Measurements from ENCODE around the gene CFAP46. TPM values are rescaled to one million over a fixed set of nuclear protein-coding genes. Genes with fewer than 3 reads are reported as not detected.

The CFAP46 gene
- total RNA-seq, 4 donors from 2014 or later, result 0.19 to 0.92 (median 0.54) TPM

DNA sequence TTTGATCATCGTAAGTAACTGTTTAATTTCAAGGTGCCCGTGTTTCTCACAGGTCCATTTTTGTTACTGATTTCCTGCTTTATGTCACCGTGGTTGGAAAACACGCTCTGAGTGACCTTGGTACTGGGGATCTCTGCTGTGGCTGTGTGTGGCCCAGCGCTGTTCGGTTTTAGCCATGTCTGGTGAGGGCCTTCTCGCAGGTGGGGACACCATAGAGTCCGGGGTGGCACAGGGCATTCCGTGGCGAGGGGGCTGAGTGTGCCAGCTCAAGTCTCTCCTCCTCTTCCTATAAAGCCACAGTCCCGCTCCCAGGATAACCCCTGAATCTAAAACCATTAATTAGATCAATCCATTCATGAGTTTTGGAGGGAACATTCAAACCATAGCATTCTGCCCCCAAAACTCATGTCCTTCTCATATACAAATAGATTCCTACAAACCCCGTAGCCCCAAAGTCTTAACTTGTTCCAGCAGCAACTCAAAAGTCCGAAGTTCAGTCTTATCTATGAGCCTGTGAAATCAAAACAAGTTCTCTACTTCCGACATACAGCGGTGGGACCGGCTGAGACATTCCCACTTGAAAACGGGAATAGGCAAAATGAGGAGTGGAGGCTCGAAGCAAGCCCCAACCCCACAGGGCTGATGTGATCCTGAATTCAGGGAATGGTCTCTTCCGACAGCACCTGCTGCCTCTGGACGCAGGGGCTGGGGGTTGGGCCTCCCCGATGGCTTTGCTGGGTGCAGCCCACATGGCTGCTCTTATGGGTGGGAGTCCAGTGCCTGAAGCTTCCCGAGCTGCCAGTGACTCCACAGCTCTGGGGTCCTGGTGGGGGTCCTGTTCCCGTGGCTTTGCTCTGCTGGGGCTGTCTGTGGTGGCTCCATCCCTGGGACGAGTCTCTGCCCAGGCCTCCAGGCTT is 101.4 kb downstream of the CFAP46 start:
- 79 to 81% methylated on average over 13 to 20 of the region's 24 CpGs for WGBS, 2 donors
- H3K9me3 ChIP-seq, result peaks cover 0 to 23% (median 18%) of the 10 kb centered on the region in 3 donors
- no peak overlapping the region for H3K27ac ChIP-seq
- no peaks in the 10 kb centered on the region for H3K36me3 ChIP-seq
- no peak overlapping the region for H3K4me3 ChIP-seq
- TF ChIP-seq POLR2A (IDR thresholded peaks at IDR 0.05), result no peak
- TF ChIP-seq, protein P1, sequence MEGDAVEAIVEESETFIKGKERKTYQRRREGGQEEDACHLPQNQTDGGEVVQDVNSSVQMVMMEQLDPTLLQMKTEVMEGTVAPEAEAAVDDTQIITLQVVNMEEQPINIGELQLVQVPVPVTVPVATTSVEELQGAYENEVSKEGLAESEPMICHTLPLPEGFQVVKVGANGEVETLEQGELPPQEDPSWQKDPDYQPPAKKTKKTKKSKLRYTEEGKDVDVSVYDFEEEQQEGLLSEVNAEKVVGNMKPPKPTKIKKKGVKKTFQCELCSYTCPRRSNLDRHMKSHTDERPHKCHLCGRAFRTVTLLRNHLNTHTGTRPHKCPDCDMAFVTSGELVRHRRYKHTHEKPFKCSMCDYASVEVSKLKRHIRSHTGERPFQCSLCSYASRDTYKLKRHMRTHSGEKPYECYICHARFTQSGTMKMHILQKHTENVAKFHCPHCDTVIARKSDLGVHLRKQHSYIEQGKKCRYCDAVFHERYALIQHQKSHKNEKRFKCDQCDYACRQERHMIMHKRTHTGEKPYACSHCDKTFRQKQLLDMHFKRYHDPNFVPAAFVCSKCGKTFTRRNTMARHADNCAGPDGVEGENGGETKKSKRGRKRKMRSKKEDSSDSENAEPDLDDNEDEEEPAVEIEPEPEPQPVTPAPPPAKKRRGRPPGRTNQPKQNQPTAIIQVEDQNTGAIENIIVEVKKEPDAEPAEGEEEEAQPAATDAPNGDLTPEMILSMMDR (IDR thresholded peaks at IDR 0.05), result no peak
- no peak for DNase-seq
- peaks cover 0 to 10% (median 0%) of the 10 kb centered on the region in 3 donors for H3K4me1 ChIP-seq
- intact Hi-C loops (cut with DNase I), result no loop called here
- H3K27me3 ChIP-seq, result peaks cover 0 to 77% (median 0%) of the 10 kb centered on the region in 4 donors

DNA sequence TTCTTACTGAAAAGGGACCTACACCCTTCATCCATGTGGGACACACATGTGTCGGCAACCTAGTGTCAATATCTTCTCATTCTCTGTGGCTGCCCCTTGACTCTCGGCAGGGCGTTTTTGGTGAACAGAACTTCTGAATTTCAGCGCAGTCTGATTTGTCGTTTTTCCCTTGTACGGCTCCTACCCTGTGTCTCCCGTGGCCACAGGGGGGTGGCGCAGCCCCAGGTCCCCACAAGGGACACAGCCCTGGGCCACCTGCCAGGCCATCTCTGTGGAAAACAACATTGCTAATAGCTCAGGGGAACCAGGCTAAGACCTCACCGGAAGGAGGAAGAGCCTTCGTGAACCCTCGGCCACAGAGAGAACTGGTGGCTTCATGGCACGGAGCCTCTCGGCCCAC is 103.3 kb downstream of the CFAP46 start:
- H3K27me3 ChIP-seq, result peaks cover 0 to 78% (median 0%) of the 10 kb centered on the region in 4 donors
- 75 to 90% methylated on average over 9 to 13 of the region's 13 CpGs for WGBS, 2 donors
- intact Hi-C loops (cut with DNase I), result loop anchor here (5.0 kb wide), 1 partner anchor 283 kb away; no protein-coding TSS in a partner anchor

DNA sequence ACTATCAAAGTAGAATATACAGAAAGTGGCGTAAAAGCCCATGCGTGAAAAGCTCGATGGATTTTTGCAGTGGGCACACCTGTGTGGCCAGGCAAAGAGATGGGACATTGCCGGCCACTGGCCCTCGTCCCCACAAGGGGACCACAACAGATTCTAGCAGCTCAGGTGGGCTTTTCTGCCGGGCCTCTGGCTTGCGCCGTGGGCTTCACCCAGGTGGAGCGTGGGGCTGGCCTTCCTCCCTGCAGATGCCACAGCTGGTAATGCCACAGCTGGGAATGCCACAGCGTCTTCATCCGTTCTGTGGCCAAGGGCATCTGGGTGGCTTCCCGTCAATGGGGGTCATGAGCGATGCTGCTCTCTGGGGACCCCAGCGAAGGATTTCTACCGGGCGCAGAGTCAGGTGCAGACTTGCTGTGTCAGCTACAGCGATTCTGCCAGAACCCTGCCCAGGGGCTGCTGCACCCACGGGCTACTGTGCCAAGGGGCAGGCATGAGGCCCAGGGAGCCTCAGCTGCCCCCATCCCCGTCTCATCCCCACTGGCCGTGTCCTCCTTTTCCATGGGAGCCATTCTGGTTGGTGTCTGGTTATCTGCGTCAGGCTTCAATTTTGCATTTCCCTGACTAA is 103.9 kb downstream of the CFAP46 start:
- Histone ChIP-seq H3K9me3 (peaks cover 0 to 23% (median 18%) of the 10 kb centered on the region in 3 donors), H3K36me3 (no peaks in the 10 kb centered on the region), H3K4me3 (no peak overlapping the region), H3K27me3 (peaks cover 0 to 83% (median 0%) of the 10 kb centered on the region in 4 donors), H3K27ac (no peak overlapping the region), H3K4me1 (peaks cover 0 to 10% (median 0%) of the 10 kb centered on the region in 3 donors)
- TF ChIP-seq, protein P1 (IDR thresholded peaks at IDR 0.05), result no peak
- no peak for TF ChIP-seq POLR2A (IDR thresholded peaks at IDR 0.05)
- 57 to 83% methylated on average over 5 to 20 of the region's 21 CpGs for WGBS, 2 donors
- no peak for DNase-seq
- intact Hi-C loops (cut with DNase I), result loop anchor here (5.0 kb wide), 1 partner anchor 284 kb away; no protein-coding TSS in a partner anchor

More for the DNA sequence above, 103.3 kb downstream of the CFAP46 start:
- TF ChIP-seq, protein P1 (IDR thresholded peaks at IDR 0.05), result no peak
- TF ChIP-seq POLR2A (IDR thresholded peaks at IDR 0.05), result no peak
- Histone ChIP-seq H3K27ac (no peak overlapping the region), H3K9me3 (peaks cover 0 to 23% (median 18%) of the 10 kb centered on the region in 3 donors), H3K36me3 (no peaks in the 10 kb centered on the region), H3K4me3 (no peak overlapping the region), H3K4me1 (peaks cover 0 to 10% (median 0%) of the 10 kb centered on the region in 3 donors)
- no peak for DNase-seq

DNA sequence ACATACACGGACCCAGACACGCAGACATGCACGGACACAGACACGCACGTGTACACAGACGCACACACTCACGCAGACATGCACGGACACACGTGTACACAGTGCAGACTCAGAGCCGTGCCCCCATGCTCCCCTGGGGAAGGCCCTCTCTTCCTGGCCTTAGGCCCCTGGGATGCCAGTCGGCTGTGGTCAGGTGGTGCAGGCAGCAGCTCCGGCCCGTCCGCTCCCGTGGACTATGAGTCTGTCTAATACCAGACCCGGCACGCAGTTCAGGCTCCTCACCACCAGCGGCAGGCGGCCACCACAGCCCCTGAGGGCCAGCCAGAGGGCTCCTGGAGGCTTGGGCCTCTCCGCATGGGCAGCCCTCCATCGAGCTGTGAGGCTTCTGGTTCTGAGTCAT is 104.5 kb downstream of the CFAP46 start:
- intact Hi-C loops (cut with DNase I), result loop anchor here (5.0 kb wide), 1 partner anchor 284 kb away; no protein-coding TSS in a partner anchor

More for the DNA sequence above, 104.5 kb downstream of the CFAP46 start:
- peaks cover 0 to 18% (median 15%) of the 10 kb centered on the region in 3 donors for H3K9me3 ChIP-seq
- H3K36me3 ChIP-seq, result no peaks in the 10 kb centered on the region
- no peak for DNase-seq
- no peak overlapping the region for H3K4me3 ChIP-seq
- TF ChIP-seq, protein P1 (IDR thresholded peaks at IDR 0.05), result no peak
- TF ChIP-seq POLR2A (IDR thresholded peaks at IDR 0.05), result no peak
- no peak overlapping the region for H3K27ac ChIP-seq
- peaks cover 0 to 83% (median 0%) of the 10 kb centered on the region in 4 donors for H3K27me3 ChIP-seq
- peaks cover 0 to 10% (median 0%) of the 10 kb centered on the region in 3 donors for H3K4me1 ChIP-seq
- WGBS, 2 donors, result 86 to 87% methylated on average over 7 to 10 of the region's 21 CpGs

Measured in esophagus squamous epithelium (tissue), 5 donors.